SU-DHL-6 (cell line): Measurements from ENCODE around the gene TMEM196.
A peak's percentile ranks its signal among the peaks of the same experiment; 100 is the strongest.

ENCODE experiments used
- H2AFZ ChIP-seq: fragments of 200-600 bp; sonication (generic); 2 replicates; pipeline ENCODE4 v1.6.1; 2014; ENCODE audit warnings: low read depth, mild to moderate bottlenecking, moderate library complexity, mixed read lengths, antibody characterized with exemption, low read length; ENCODE audit not compliant: severe bottlenecking
- H3F3A ChIP-seq: fragments of 200-600 bp; shearing (Covaris generic); 2 replicates; pipeline ENCODE4 v1.6.0; 2016; ENCODE audit warnings: antibody characterized with exemption, mild to moderate bottlenecking; ENCODE audit not compliant: insufficient read depth
- H3K27ac ChIP-seq: fragments of 200-600 bp; sonication (generic); 2 replicates; pipeline ENCODE4 v1.5.1; 2016; ENCODE audit warnings: low read depth, mild to moderate bottlenecking, low read length, moderate library complexity, mixed read lengths
- H3K27me3 ChIP-seq: fragments of 200-600 bp; sonication (generic), shearing (Covaris generic); 2 replicates; pipeline ENCODE4 v1.6.0; 2014; ENCODE audit warnings: mild to moderate bottlenecking, low read length
- H3K36me3 ChIP-seq: fragments of 200-600 bp; sonication (generic); 2 replicates; pipeline ENCODE4 v1.6.1; 2014; ENCODE audit warnings: mild to moderate bottlenecking, low read length, mixed read lengths
- H3K4me2 ChIP-seq: fragments of 300-600, 200-600 bp; shearing (Covaris generic), sonication (generic); 2 replicates; pipeline ENCODE4 v1.6.0; 2014; ENCODE audit warnings: low read length, low read depth, mild to moderate bottlenecking; ENCODE audit not compliant: poor library complexity, severe bottlenecking
- H3K4me3 ChIP-seq: fragments of 200-600 bp; sonication (generic); 2 replicates; pipeline ENCODE4 v1.5.1; 2014; ENCODE audit warnings: antibody characterized with exemption, low read length, mild to moderate bottlenecking, mixed read lengths; ENCODE audit not compliant: insufficient read depth, poor library complexity, severe bottlenecking
- H3K79me2 ChIP-seq: fragments of 200-600 bp; sonication (generic); 2 replicates; pipeline ENCODE4 v1.6.1; 2014; ENCODE audit warnings: mild to moderate bottlenecking, low read length, moderate library complexity; ENCODE audit not compliant: insufficient read depth
- H3K9ac ChIP-seq: fragments of 200-600 bp; sonication (generic); 2 replicates; pipeline ENCODE4 v1.7.0; 2014; ENCODE audit warnings: mild to moderate bottlenecking, low read length
- H3K9me2 ChIP-seq: fragments of 200-600 bp; sonication (generic); replicated peaks from 2 replicates; pipeline ENCODE4 v1.6.1; 2014; ENCODE audit warnings: low read length; ENCODE audit not compliant: insufficient read depth
- H3K9me3 ChIP-seq: fragments of 200-600 bp; sonication (generic); 2 replicates; pipeline ENCODE4 v1.6.1; 2014; ENCODE audit warnings: low read length, mixed read lengths; ENCODE audit not compliant: insufficient read depth
- H4K20me1 ChIP-seq: fragments of 200-600 bp; sonication (generic); 2 replicates; pipeline ENCODE4 v1.6.1; 2014; ENCODE audit warnings: low read depth, mild to moderate bottlenecking, antibody characterized with exemption, low read length, moderate library complexity, mixed read lengths
- CTCF ChIP-seq: fragments of 200-600 bp; sonication (generic); IDR thresholded peaks from one replicate; pipeline ENCODE4 v1.5.1; 2017; ENCODE audit warnings: antibody characterized with exemption, mild to moderate bottlenecking, low read length, moderate library complexity; ENCODE audit not compliant: insufficient read depth, poor library complexity, severe bottlenecking
- EZH2phosphoT487 ChIP-seq: fragments of 200-600 bp; sonication (generic), shearing (Covaris generic); conservative IDR thresholded peaks from 2 replicates; pipeline ENCODE4 v1.6.1; 2018; ENCODE audit warnings: mild to moderate bottlenecking, antibody characterized with exemption, low read length, moderate library complexity, mixed read lengths

Gene TMEM196

GRCh38 chr7:19762631-19763030 lies 10.8 kb downstream of the TMEM196 start:
- Histone ChIP-seq H3K4me2 (no peak overlapping the region), H4K20me1 (no peaks in the 10 kb centered on the region), H3F3A (no peaks in the 10 kb centered on the region), H3K9me3 (no peaks in the 10 kb centered on the region), H3K9me2 (no peaks in the 10 kb centered on the region), H3K27me3 (no peaks in the 10 kb centered on the region), H3K27ac (no peak overlapping the region), H3K36me3 (no peaks in the 10 kb centered on the region), H3K9ac (no peak overlapping the region), H2AFZ (no peak overlapping the region), H3K4me3 (no peak overlapping the region), H3K79me2 (no peaks in the 10 kb centered on the region)
- TF ChIP-seq CTCF (no peak), EZH2phosphoT487 (no peak)

- no peak overlapping the region for H3K27ac ChIP-seq
- H3K4me3 ChIP-seq, result no peak overlapping the region
- H3K9ac ChIP-seq, result no peak overlapping the region
- no peaks in the 10 kb centered on the region for H3K79me2 ChIP-seq
- H3K4me2 ChIP-seq, result no peak overlapping the region
- H3F3A ChIP-seq, result no peaks in the 10 kb centered on the region
- no peaks in the 10 kb centered on the region for H4K20me1 ChIP-seq
- H2AFZ ChIP-seq, result no peak overlapping the region
- H3K27me3 ChIP-seq, result no peaks in the 10 kb centered on the region
- no peaks in the 10 kb centered on the region for H3K9me2 ChIP-seq
- TF ChIP-seq CTCF (peak; percentile 81), EZH2phosphoT487 (no peak)
- no peaks in the 10 kb centered on the region for H3K9me3 ChIP-seq
- no peaks in the 10 kb centered on the region for H3K36me3 ChIP-seq
Measured at GRCh38 chr7:19754521-19755116, 18.8 kb downstream of the TMEM196 start.

- Histone ChIP-seq H3K27me3 (no peaks in the 10 kb centered on the region), H2AFZ (no peak overlapping the region), H3K9ac (no peak overlapping the region)
Measured at GRCh38 chr7:19752020-19752419, 21.4 kb downstream of the TMEM196 start.

More at GRCh38 chr7:19752020-19752419, 21.4 kb downstream of the TMEM196 start:
- Histone ChIP-seq H3K4me2 (no peak overlapping the region), H3K36me3 (no peaks in the 10 kb centered on the region), H3K79me2 (no peaks in the 10 kb centered on the region), H4K20me1 (no peaks in the 10 kb centered on the region), H3F3A (no peaks in the 10 kb centered on the region), H3K4me3 (no peak overlapping the region), H3K27ac (no peak overlapping the region), H3K9me3 (no peaks in the 10 kb centered on the region), H3K9me2 (no peaks in the 10 kb centered on the region)
- TF ChIP-seq CTCF (no peak), EZH2phosphoT487 (no peak)
